Measurements from ENCODE around the gene POLR1A. TPM values are rescaled to one million over a fixed set of nuclear protein-coding genes. Genes with fewer than 3 reads are reported as not detected.

Gene POLR1A
- total RNA-seq, 4 donors from 2014 or later = 11.9 to 16.9 (median 13.5) TPM

GRCh38 chr2:86105969-86106945 lies 571 bp upstream of the POLR1A start, which contains the start of gene PTCD3:
PTCD3 (plus strand) TSS chr2:86106235; CDS start chr2:86106248, 13 bp downstream.
- 0 to 1% methylated on average over 41 to 44 of the region's 44 CpGs for WGBS, 2 donors
- intact Hi-C loops (cut with DNase I; ENCODE audit: low total_unique reads) = no loop called here
- TF ChIP-seq POLR2A (IDR thresholded peaks at IDR 0.05) (no peak), CTCF (IDR thresholded peaks at IDR 0.05) (no peak)
- peak within 1 kb of the TSS; percentile 62 for H3K4me3 ChIP-seq (ENCODE audit: low read depth, poor library complexity, severe bottlenecking)
- DNase-seq (ENCODE audit: low spot score in 2 of 2) = peak; percentile 95 to 98

GRCh38 chr2:86102157-86102556 lies 3.5 kb downstream of the POLR1A start:
- DNase-seq (ENCODE audit: low spot score in 2 of 2) = no peak
- H3K4me3 ChIP-seq (ENCODE audit: low read depth, poor library complexity, severe bottlenecking) = no peak overlapping the region
- intact Hi-C loops (cut with DNase I; ENCODE audit: low total_unique reads) = no loop called here
- TF ChIP-seq POLR2A (IDR thresholded peaks at IDR 0.05) (no peak), CTCF (IDR thresholded peaks at IDR 0.05) (no peak)

DNA sequence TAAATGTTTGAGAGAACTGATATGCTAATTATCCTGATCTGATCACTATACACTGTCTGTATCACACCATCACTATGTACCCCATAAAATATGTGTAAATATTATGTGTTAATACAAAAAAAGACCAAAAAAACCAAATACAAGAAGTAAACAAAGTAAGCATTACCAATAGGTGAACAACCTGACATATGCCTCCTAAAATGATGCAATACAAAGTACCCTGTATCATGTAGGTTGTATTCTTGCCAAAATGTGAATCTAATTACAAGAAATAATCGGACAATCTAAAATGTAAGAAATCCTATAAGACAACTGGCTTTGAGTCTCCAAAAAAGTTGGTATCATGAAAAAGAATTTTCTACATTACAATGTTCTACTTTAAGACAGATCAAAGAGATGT lies 7.8 kb downstream of the POLR1A start:
- no peak overlapping the region for H3K4me3 ChIP-seq (ENCODE audit: low read depth, poor library complexity, severe bottlenecking)
- intact Hi-C loops (cut with DNase I; ENCODE audit: low total_unique reads) = no loop called here
- no peak for DNase-seq (ENCODE audit: low spot score in 2 of 2)
- 85 to 95% methylated on average over 1 of the region's 1 CpG for WGBS, 2 donors
- no peak for TF ChIP-seq CTCF (IDR thresholded peaks at IDR 0.05)
- no peak for TF ChIP-seq POLR2A (IDR thresholded peaks at IDR 0.05)

DNA sequence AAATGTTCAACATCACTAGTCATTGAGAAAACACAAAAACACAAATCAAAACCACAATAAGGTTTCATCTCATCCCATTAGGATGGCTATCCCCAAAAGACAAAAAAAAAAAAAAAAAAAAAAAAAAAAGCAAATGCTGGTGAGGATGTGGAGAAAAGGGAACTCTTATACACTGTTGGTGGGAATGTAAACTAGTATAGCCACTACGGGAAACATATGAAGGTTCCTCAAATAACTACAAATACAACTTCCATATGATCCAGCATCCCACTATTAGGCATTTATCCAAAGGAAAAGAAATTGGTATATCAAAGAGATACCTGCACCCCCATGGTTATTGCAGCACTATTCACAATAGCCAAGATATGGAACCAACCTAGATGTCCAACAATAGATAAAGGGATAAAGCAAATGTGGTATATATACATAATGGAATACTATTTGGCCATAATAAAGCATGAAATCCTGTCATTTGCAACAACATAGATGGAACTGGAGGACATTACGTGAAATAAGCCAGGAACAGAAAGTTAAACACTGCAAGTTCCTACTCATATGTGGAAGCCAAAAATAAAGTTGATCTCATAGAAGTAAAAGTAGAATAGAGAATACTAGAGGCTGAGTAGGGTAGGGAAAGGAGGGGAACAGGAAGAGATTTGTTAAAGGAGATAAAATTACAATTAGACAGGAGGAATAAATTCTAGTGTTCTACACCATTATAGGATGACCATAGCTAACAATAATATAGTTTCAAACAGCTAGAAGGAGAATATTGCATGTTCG lies 8.4 kb downstream of the POLR1A start:
- no peak for TF ChIP-seq POLR2A (IDR thresholded peaks at IDR 0.05)
- TF ChIP-seq CTCF (IDR thresholded peaks at IDR 0.05) = no peak
- WGBS, 2 donors = 94 to 95% methylated on average over 3 of the region's 3 CpGs
- no peak for DNase-seq (ENCODE audit: low spot score in 2 of 2)
- no peak overlapping the region for H3K4me3 ChIP-seq (ENCODE audit: low read depth, poor library complexity, severe bottlenecking)
- intact Hi-C loops (cut with DNase I; ENCODE audit: low total_unique reads) = no loop called here

DNA sequence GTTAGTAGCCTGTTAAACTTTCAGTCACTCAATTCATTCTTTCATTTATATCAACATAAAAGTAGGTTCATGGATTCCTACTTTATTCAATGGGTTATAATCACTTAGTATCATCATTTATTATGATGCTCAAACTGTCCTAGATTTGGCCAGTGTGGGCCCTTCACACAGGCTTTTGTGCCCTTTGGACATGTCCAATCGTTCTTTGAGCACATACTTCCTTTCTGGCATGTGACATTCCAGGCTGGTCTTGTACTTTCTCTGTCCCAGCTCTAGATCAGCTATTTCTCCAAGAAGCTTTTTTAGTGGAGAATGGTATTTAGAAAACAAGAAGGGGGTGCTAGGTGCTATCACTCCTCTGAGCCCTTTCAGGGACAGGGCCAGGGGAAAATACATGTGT lies 11.5 kb downstream of the POLR1A start:
- DNase-seq (ENCODE audit: low spot score in 2 of 2) = no peak
- 66 to 67% methylated on average over 1 of the region's 1 CpG for WGBS, 2 donors
- TF ChIP-seq POLR2A (IDR thresholded peaks at IDR 0.05) (no peak), CTCF (IDR thresholded peaks at IDR 0.05) (no peak)
- H3K4me3 ChIP-seq (ENCODE audit: low read depth, poor library complexity, severe bottlenecking) = no peak overlapping the region
- intact Hi-C loops (cut with DNase I; ENCODE audit: low total_unique reads) = no loop called here
